Activated CD4-positive, alpha-beta T cell treated with anti-CD3 and anti-CD28 coated beads, Interleukin-2, amount 10 ng/mL, durations not matched to agents 7 days and 5 days (primary cell): Measurements from ENCODE around the gene OPN3. TPM values are rescaled to one million over a fixed set of nuclear protein-coding genes. Genes with fewer than 3 reads are reported as not detected.

Experiments used
- CTCF ChIA-PET: fragments of 350-600 bp; sonication (Branson Sonifier 250); formaldehyde crosslinking; loops from one replicate; lab custom pipeline; 2021; ENCODE audit warnings: antibody characterized with exemption; lab: Charles Lee
- POLR2A ChIA-PET: fragments of 350-600 bp; sonication (Branson Sonifier 250); formaldehyde crosslinking; loops from one replicate; lab custom pipeline; 2021; ENCODE audit warnings: antibody characterized with exemption; lab: Charles Lee
- DNase-seq: peaks from one replicate; pipeline ENCODE4 v3.0.0-alpha.2; 2020
- H3K27ac Mint-ChIP-seq: one replicate; pipeline ENCODE4 v1.8.0; 2021; ENCODE audit warnings: mild to moderate bottlenecking, moderate library complexity, mixed read lengths
- H3K27me3 Mint-ChIP-seq: one replicate; pipeline ENCODE4 v1.8.0; 2021; ENCODE audit warnings: mixed read lengths
- H3K36me3 Mint-ChIP-seq: one replicate; pipeline ENCODE4 v1.8.0; 2021; ENCODE audit warnings: low read depth, mixed read lengths
- H3K4me1 Mint-ChIP-seq: one replicate; pipeline ENCODE4 v1.8.0; 2021; ENCODE audit warnings: mixed read lengths
- H3K4me3 Mint-ChIP-seq: one replicate; pipeline ENCODE4 v1.8.0; 2021; ENCODE audit warnings: mild to moderate bottlenecking, moderate library complexity, mixed read lengths
- H3K9me3 Mint-ChIP-seq: one replicate; pipeline ENCODE4 v1.8.0; 2021; ENCODE audit warnings: mixed read lengths
- total RNA-seq, 2 experiments: library from RNA; stranded (reverse); gene quantifications; one replicate each; pipeline ENCODE4 v1.2.3, GENCODE V29; 2021

OPN3 gene
- total RNA-seq, 2 experiments from 2014 or later = 17.2 to 18.1 TPM

- H3K27ac Mint-ChIP-seq = no peak overlapping the region
- CTCF ChIA-PET = interaction anchor here (0.6 to 0.8 kb wide), 2 partner anchors 108 to 407 kb away, joined by 3 to 6 read pairs; partner anchors contain the start of gene MAP1LC3C
- H3K27me3 Mint-ChIP-seq = no peaks in the 10 kb centered on the region
- DNase-seq = no peak
- H3K4me3 Mint-ChIP-seq = no peak overlapping the region
- peaks cover 2% of the 10 kb centered on the region for H3K4me1 Mint-ChIP-seq
- POLR2A ChIA-PET = no interaction called here
- H3K36me3 Mint-ChIP-seq = peaks cover 16% of the 10 kb centered on the region
- H3K9me3 Mint-ChIP-seq = no peaks in the 10 kb centered on the region
These were observed 48.4 kb downstream of the OPN3 start for GRCh38 chr1:241591736-241592135.

- no peak overlapping the region for H3K27ac Mint-ChIP-seq
These were observed 48.9 kb downstream of the OPN3 start for GRCh38 chr1:241591317-241591716.

GRCh38 chr1:241590719-241591118 lies 49.5 kb downstream of the OPN3 start:
- Mint-ChIP-seq H3K27ac (no peak overlapping the region), H3K36me3 (peaks cover 19% of the 10 kb centered on the region), H3K4me3 (no peak overlapping the region), H3K9me3 (no peaks in the 10 kb centered on the region), H3K4me1 (peaks cover 2% of the 10 kb centered on the region), H3K27me3 (no peaks in the 10 kb centered on the region)
- no peak for DNase-seq
- CTCF ChIA-PET = interaction anchor here (1.1 kb wide), 1 partner anchor 19 kb away, joined by 3 read pairs; no protein-coding TSS in a partner anchor
- POLR2A ChIA-PET = no interaction called here

More at GRCh38 chr1:241591317-241591716, 48.9 kb downstream of the OPN3 start:
- Mint-ChIP-seq H3K9me3 (no peaks in the 10 kb centered on the region), H3K27me3 (no peaks in the 10 kb centered on the region), H3K4me3 (no peak overlapping the region), H3K4me1 (peaks cover 2% of the 10 kb centered on the region), H3K36me3 (peaks cover 19% of the 10 kb centered on the region)
- CTCF ChIA-PET = interaction anchor here (0.6 to 1.1 kb wide), 3 partner anchors 19 to 408 kb away, joined by 3 to 6 read pairs (median 3); partner anchors contain the start of gene MAP1LC3C
- POLR2A ChIA-PET = no interaction called here
- DNase-seq = no peak

- H3K4me1 Mint-ChIP-seq = peaks cover 2% of the 10 kb centered on the region
- POLR2A ChIA-PET = interaction anchor here (0.7 kb wide), 1 partner anchor 17 kb away, joined by 3 read pairs; no protein-coding TSS in a partner anchor
- no peak overlapping the region for H3K27ac Mint-ChIP-seq
- CTCF ChIA-PET = interaction anchor here (1.3 kb wide), 1 partner anchor 60 kb away, joined by 3 read pairs; no protein-coding TSS in a partner anchor
- H3K9me3 Mint-ChIP-seq = no peaks in the 10 kb centered on the region
- H3K27me3 Mint-ChIP-seq = no peaks in the 10 kb centered on the region
- H3K36me3 Mint-ChIP-seq = peaks cover 13% of the 10 kb centered on the region
- H3K4me3 Mint-ChIP-seq = no peak overlapping the region
- DNase-seq = no peak
These were observed 50.6 kb downstream of the OPN3 start for GRCh38 chr1:241589521-241589920.

- H3K4me1 Mint-ChIP-seq = no peaks in the 10 kb centered on the region
- no peak overlapping the region for H3K4me3 Mint-ChIP-seq
- DNase-seq = no peak
- H3K27me3 Mint-ChIP-seq = no peaks in the 10 kb centered on the region
- peaks cover 6% of the 10 kb centered on the region for H3K36me3 Mint-ChIP-seq
- no peak overlapping the region for H3K27ac Mint-ChIP-seq
- CTCF ChIA-PET = interaction anchor here (0.6 kb wide), 1 partner anchor 1572 kb away, joined by 3 read pairs; no protein-coding TSS in a partner anchor
- POLR2A ChIA-PET = no interaction called here
- H3K9me3 Mint-ChIP-seq = no peaks in the 10 kb centered on the region
These were observed 53.2 kb downstream of the OPN3 start for GRCh38 chr1:241586905-241587512.

GRCh38 chr1:241582921-241583321 lies 57.2 kb downstream of the OPN3 start:
- ChIA-PET CTCF (interaction anchor here (0.6 kb wide), 1 partner anchor 93 kb away, joined by 3 read pairs; no protein-coding TSS in a partner anchor), POLR2A (no interaction called here)
- Mint-ChIP-seq H3K27ac (no peak overlapping the region), H3K36me3 (peaks cover 3% of the 10 kb centered on the region), H3K27me3 (no peaks in the 10 kb centered on the region), H3K4me1 (no peaks in the 10 kb centered on the region), H3K4me3 (no peak overlapping the region), H3K9me3 (peaks cover 9% of the 10 kb centered on the region)
- DNase-seq = no peak

- POLR2A ChIA-PET = no interaction called here
- Mint-ChIP-seq H3K4me3 (no peak overlapping the region), H3K4me1 (peaks cover 3% of the 10 kb centered on the region), H3K27ac (no peak overlapping the region), H3K27me3 (peaks cover 10% of the 10 kb centered on the region), H3K9me3 (peaks cover 17% of the 10 kb centered on the region), H3K36me3 (peaks cover 3% of the 10 kb centered on the region)
- CTCF ChIA-PET = no interaction called here
- no peak for DNase-seq
These were observed 60.7 kb downstream of the OPN3 start for GRCh38 chr1:241579434-241579833.

GRCh38 chr1:241574154-241574553 lies 66.0 kb downstream of the OPN3 start:
- H3K4me3 Mint-ChIP-seq = no peak overlapping the region
- peaks cover 29% of the 10 kb centered on the region for H3K27me3 Mint-ChIP-seq
- H3K9me3 Mint-ChIP-seq = peaks cover 14% of the 10 kb centered on the region
- no peak for DNase-seq
- POLR2A ChIA-PET = no interaction called here
- CTCF ChIA-PET = no interaction called here
- H3K27ac Mint-ChIP-seq = no peak overlapping the region
- peaks cover 3% of the 10 kb centered on the region for H3K36me3 Mint-ChIP-seq
- H3K4me1 Mint-ChIP-seq = peaks cover 3% of the 10 kb centered on the region

- no peak overlapping the region for H3K27ac Mint-ChIP-seq
- ChIA-PET POLR2A (no interaction called here), CTCF (interaction anchor here (0.6 kb wide), 1 partner anchor 8 kb away, joined by 3 read pairs; no protein-coding TSS in a partner anchor)
- H3K9me3 Mint-ChIP-seq = no peaks in the 10 kb centered on the region
- H3K4me1 Mint-ChIP-seq = no peaks in the 10 kb centered on the region
- no peak overlapping the region for H3K4me3 Mint-ChIP-seq
- DNase-seq = no peak
- H3K36me3 Mint-ChIP-seq = no peaks in the 10 kb centered on the region
- H3K27me3 Mint-ChIP-seq = peaks cover 19% of the 10 kb centered on the region
These were observed 70.3 kb downstream of the OPN3 start for GRCh38 chr1:241569848-241570247.

- no peaks in the 10 kb centered on the region for H3K36me3 Mint-ChIP-seq
- peaks cover 1% of the 10 kb centered on the region for H3K27me3 Mint-ChIP-seq
- ChIA-PET POLR2A (no interaction called here), CTCF (no interaction called here)
- H3K27ac Mint-ChIP-seq = no peak overlapping the region
- H3K4me3 Mint-ChIP-seq = no peak overlapping the region
- H3K4me1 Mint-ChIP-seq = no peaks in the 10 kb centered on the region
- DNase-seq = no peak
- H3K9me3 Mint-ChIP-seq = no peaks in the 10 kb centered on the region
These were observed 79.4 kb downstream of the OPN3 start for GRCh38 chr1:241560849-241561187.

- ChIA-PET POLR2A (no interaction called here), CTCF (no interaction called here)
- DNase-seq = no peak
- no peaks in the 10 kb centered on the region for H3K36me3 Mint-ChIP-seq
- H3K27me3 Mint-ChIP-seq = peaks cover 1% of the 10 kb centered on the region
- no peak overlapping the region for H3K27ac Mint-ChIP-seq
- no peaks in the 10 kb centered on the region for H3K9me3 Mint-ChIP-seq
- H3K4me3 Mint-ChIP-seq = no peak overlapping the region
- H3K4me1 Mint-ChIP-seq = no peaks in the 10 kb centered on the region
These were observed 79.9 kb downstream of the OPN3 start for GRCh38 chr1:241560146-241560848.

GRCh38 chr1:241557551-241558193 lies 82.5 kb downstream of the OPN3 start:
- Mint-ChIP-seq H3K27ac (no peak overlapping the region), H3K4me1 (peaks cover 2% of the 10 kb centered on the region), H3K9me3 (peaks cover 1% of the 10 kb centered on the region), H3K36me3 (peaks cover 1% of the 10 kb centered on the region), H3K27me3 (peaks cover 1% of the 10 kb centered on the region), H3K4me3 (no peak overlapping the region)
- POLR2A ChIA-PET = no interaction called here
- no peak for DNase-seq
- CTCF ChIA-PET = no interaction called here

- no peak for DNase-seq
- Mint-ChIP-seq H3K4me3 (no peak overlapping the region), H3K9me3 (peaks cover 4% of the 10 kb centered on the region), H3K27ac (no peak overlapping the region), H3K27me3 (peaks cover 1% of the 10 kb centered on the region), H3K4me1 (peaks cover 9% of the 10 kb centered on the region), H3K36me3 (peaks cover 4% of the 10 kb centered on the region)
- ChIA-PET POLR2A (no interaction called here), CTCF (no interaction called here)
These were observed 83.1 kb downstream of the OPN3 start for GRCh38 chr1:241557031-241557430.
